ENCODE data around the gene ACSS1.

ACSS1 gene

DNA sequence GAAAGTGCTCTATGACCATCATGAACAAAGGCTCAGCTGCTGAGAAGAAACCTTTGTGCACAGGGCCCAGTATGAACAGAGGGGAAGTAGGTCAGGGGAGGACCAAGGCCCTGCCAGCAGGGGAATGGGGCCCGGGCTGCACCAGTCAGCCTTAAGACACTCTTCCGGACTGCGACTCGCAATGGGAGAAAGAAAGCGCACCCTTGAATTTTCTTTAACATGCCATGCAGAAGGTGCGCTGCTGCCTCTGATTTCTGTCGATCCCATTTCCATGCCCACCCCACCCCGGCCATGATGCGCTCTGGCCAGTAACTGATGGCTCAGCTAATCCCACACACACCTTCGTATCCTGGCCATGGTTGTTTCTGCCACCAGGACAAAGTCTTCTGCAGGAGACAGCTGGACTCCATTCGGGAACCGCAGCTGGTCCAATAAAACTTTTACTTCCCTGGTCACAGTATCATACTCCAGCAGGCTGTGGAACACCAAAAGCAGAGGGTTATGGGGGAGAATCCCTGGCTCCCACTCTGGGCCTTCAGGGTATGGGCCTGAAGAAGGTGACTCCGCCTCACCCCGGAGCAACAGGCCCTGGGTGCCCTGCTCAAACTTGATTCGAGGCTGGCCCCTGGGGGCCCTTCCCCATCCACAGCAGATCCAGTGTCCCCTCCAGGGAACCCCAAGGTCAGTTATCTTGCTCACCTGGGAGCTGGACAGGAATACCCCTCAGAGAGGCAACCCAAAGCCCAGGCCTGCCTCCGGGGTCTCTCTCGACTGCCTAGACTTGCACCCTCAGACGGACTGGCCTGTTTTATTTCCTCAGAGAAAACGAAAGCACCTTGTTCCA is 88.5 kb downstream of the ACSS1 start:
- no peak for DNase-seq

GRCh38 chr20:24968278-24968800 is 89.6 kb downstream of the ACSS1 start:
- DNase-seq, result peak; percentile 76

DNA sequence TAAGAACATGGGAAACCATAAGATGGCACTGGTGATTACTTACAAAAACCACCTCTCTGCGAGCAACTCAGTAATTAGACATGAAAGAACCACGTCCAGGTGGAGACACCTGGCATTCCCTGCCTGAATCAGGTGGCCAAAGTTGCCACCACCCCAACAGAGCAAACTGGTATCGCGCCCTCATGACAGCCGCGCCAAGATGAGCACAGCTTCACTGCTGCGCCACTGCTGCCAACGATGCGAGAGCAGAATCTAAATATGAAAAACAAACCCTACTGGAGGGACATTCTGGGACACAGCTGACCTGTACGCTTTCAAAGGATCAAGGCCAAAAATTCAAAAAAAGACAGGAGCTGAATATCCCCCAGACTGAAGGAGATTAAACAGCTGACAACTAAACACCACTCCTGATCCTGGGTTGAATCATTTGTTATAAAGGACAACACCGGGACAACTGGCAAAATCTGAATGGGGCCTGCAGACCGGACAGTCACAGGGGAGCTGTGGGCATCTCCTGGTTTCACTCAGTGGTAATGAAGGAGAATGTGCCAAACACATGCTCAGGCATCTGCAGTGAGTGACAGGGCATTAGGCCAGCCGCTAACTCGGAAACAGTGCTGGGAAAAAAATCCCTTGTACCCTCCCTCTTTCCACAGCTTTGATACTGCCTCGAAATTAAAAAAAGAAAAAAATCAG is 91.5 kb downstream of the ACSS1 start:
- no peak for DNase-seq

DNA sequence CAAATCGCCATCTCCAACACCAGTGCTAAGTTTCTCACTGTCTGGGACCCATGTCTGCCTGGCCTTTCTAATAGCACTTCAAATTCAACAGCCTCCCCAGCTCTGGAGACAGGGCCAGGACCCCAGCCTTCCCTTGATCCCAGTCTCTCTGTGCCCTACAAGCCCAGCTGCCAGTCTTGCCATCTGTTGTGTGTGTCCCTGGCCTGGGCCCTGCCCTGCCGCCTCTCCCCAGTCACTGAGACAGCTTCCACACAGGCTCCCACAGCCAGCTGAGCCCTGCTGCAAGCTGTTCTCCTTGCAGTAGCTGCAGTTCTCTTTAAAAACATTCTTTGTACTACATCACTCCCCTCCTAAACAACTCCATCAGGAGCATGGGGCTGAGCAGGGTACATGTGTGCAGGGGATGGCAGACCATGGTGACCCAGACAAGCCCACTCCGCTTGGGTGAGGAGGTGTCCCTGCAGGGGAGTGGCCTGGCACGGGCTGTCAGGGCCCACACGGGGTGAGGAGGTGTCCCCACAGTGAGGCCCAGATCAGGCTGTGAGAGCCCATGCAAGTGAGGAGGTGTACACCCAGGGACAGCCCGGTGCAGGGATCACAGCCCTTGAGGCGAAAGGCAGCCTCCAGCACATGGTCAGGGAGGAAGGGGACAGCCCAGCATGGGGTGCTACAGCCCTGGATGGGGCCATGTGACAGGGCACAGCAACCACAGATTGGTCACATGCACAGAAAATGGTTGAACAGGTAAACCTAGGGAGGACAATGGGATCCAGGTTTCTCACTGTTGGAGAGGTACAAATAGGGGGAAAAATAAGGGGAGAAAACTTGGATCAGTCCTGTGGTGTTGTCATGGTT is 92.6 kb downstream of the ACSS1 start:
- no peak for DNase-seq

- no peak for DNase-seq
These were observed 93.5 kb downstream of the ACSS1 start for GRCh38 chr20:24964506-24964840.

GRCh38 chr20:24963672-24964505 is 94.0 kb downstream of the ACSS1 start:
- no peak for DNase-seq

- DNase-seq, result no peak
These were observed 95.4 kb downstream of the ACSS1 start for GRCh38 chr20:24962510-24962909.

- no peak for DNase-seq
These were observed 95.8 kb downstream of the ACSS1 start for GRCh38 chr20:24962182-24962492.

GRCh38 chr20:24961384-24962181 is 96.4 kb downstream of the ACSS1 start:
- no peak for DNase-seq

- no peak for DNase-seq
These were observed 97.1 kb downstream of the ACSS1 start for GRCh38 chr20:24960861-24961260.

DNA sequence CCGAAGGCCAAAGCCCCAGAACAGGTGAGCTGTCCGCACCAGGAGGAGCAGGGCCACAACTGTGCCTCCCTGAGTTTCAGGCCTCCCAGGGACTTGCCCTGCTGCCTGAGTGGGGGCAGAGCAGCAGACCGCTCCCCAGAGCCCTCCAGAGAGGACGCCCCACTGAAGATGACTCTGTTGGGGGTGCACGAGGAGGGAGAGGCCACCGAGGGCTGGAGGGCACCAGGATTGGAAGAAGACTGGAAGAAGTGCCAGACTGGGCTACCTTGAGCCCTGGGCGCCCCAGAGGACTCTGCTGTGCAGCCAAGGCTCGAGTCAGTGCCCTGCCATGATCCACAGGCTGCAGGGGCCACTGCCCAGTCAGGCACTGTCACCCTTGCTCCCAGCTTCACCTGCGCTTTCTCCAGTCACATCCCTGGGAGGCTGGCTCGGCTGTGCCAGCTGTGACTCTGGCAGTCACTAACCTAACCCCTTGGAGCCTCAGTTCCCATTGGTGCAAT is 97.6 kb downstream of the ACSS1 start:
- DNase-seq, result no peak

- DNase-seq, result no peak
These were observed 98.2 kb downstream of the ACSS1 start for GRCh38 chr20:24959591-24960301.

DNA sequence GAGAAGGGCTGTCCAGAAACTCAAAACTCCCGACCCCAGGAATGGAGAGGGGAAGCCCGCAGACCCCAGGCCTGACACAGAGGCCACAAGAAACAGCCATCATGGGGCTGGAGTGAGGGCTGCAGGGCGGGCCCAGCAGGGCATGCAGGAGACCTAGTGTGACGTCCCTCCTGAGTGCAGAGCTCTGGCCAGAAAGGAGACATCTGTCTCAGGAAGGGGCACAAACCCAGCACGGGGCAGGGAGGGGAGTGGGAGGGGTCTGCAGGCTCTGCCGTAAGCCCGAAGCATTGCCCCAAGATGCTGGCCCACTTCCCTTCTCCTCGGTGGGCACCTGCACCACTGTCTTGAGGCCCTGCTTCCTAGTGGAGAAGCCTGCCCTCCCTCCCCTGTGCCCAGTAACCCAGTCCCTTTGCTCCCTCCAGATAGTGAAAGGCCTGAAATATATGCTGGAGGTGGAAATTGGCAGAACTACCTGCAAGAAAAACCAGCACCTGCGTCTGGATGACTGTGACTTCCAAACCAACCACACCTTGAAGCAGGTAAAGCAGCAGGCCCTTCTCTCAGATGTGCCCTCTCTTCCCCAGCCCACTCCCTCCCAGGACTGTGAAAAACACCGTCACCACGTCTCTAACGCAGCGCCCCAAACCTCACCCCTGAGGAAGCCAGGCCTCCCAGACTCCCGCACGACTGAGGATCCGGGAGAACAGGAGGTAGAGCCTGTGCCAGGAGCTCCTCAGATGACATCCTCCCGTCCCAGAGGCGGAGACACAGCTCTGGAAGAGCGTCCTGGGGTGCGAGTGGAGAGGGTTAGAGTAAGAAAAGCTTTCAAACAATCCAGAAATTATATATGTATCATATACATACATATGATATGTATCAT is 99.2 kb downstream of the ACSS1 start:
- DNase-seq, result no peak

- no peak for DNase-seq
These were observed 100.5 kb downstream of the ACSS1 start for GRCh38 chr20:24957326-24958016.
